ENCODE measurements around the gene S100A9.

The S100A9 gene

GRCh38 chr1:153395776-153396175 lies 38.1 kb downstream of the S100A9 start:
- CTCF ChIA-PET = interaction anchor here (0.9 to 2.8 kb wide), 3 partner anchors 20 to 71 kb away, joined by 3 to 9 read pairs (median 3); no protein-coding TSS in a partner anchor

GRCh38 chr1:153396461-153396860 lies 38.8 kb downstream of the S100A9 start:
- no peak for TF ChIP-seq ZNF707 (tag by site-specific recombination; IDR thresholded peaks at IDR 0.05)
- no peak for TF ChIP-seq ZNF596 (tag by site-specific recombination; IDR thresholded peaks at IDR 0.05)
- TF ChIP-seq ZNF391 (tag by site-specific recombination; IDR thresholded peaks at IDR 0.05; ENCODE audit: borderline replicate concordance, low read depth) = no peak
- no peak for TF ChIP-seq ZIC2 (tag by site-specific recombination; IDR thresholded peaks at IDR 0.05)
- TF ChIP-seq SCRT1 (tag by site-specific recombination; IDR thresholded peaks at IDR 0.05; ENCODE audit: borderline replicate concordance) = no peak
- TF ChIP-seq, protein P1, sequence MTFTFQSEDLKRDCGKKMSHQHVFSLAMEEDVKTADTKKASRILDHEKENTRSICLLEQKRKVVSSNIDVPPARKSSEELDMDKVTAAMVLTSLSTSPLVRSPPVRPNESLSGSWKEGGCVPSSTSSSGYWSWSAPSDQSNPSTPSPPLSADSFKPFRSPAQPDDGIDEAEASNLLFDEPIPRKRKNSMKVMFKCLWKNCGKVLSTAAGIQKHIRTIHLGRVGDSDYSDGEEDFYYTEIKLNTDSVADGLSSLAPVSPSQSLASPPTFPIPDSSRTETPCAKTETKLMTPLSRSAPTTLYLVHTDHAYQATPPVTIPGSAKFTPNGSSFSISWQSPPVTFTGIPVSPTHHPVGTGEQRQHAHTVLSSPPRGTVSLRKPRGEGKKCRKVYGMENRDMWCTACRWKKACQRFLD (tag by site-specific recombination; IDR thresholded peaks at IDR 0.05) = no peak
- no peak for TF ChIP-seq HOXC10 (CRISPR knock-in tag; IDR thresholded peaks at IDR 0.05)
- TF ChIP-seq ZBTB7A (tag by site-specific recombination; IDR thresholded peaks at IDR 0.05; ENCODE audit: low read depth) = no peak
- TF ChIP-seq ZNF341 (tag by site-specific recombination; IDR thresholded peaks at IDR 0.05; ENCODE audit: low read depth) = no peak
- no peak for TF ChIP-seq ZNF174 (tag by site-specific recombination; IDR thresholded peaks at IDR 0.05)
- TF ChIP-seq ZNF23 (tag by site-specific recombination; IDR thresholded peaks at IDR 0.05; ENCODE audit: borderline replicate concordance) = no peak
- no peak for TF ChIP-seq YY1 (tag by site-specific recombination; IDR thresholded peaks at IDR 0.05)
- TF ChIP-seq ZNF184 (tag by site-specific recombination; IDR thresholded peaks at IDR 0.05) = no peak
- no peak for TF ChIP-seq ZNF426 (tag by site-specific recombination; IDR thresholded peaks at IDR 0.05)
- no peak for TF ChIP-seq ZNF404 (tag by site-specific recombination; IDR thresholded peaks at IDR 0.05)
- no peak for TF ChIP-seq ZNF311 (tag by site-specific recombination; IDR thresholded peaks at IDR 0.05; ENCODE audit: borderline replicate concordance)
- TF ChIP-seq ZNF549 (tag by site-specific recombination; IDR thresholded peaks at IDR 0.05) = no peak
- Histone ChIP-seq H3K4me3 (ENCODE audit: low read depth, low read length) (no peak overlapping the region), H3K4me1 (ENCODE audit: control insufficient read depth, insufficient read depth, low read length) (no peaks in the 10 kb centered on the region), H3K9me3 (ENCODE audit: control insufficient read depth, insufficient read depth, low read depth, low read length) (no peaks in the 10 kb centered on the region), H3K36me3 (ENCODE audit: control insufficient read depth in 2 of 2, insufficient read depth in 1 of 2, low read length in 2 of 2) (no peaks in the 10 kb centered on the region), H3K27ac (ENCODE audit: extremely low read depth, low read depth, low read length) (no peak overlapping the region)
- ChIA-PET CTCF (interaction anchor here (0.9 to 2.8 kb wide), 2 partner anchors 42 to 70 kb away, joined by 3 to 9 read pairs; no protein-coding TSS in a partner anchor), POLR2A (no interaction called here)

More at GRCh38 chr1:153395776-153396175, 38.1 kb downstream of the S100A9 start:
- POLR2A ChIA-PET = no interaction called here
- Histone ChIP-seq H3K36me3 (ENCODE audit: control insufficient read depth in 2 of 2, insufficient read depth in 1 of 2, low read length in 2 of 2) (no peaks in the 10 kb centered on the region), H3K4me1 (ENCODE audit: control insufficient read depth, insufficient read depth, low read length) (no peaks in the 10 kb centered on the region), H3K4me3 (ENCODE audit: low read depth, low read length) (no peak overlapping the region), H3K9me3 (ENCODE audit: control insufficient read depth, insufficient read depth, low read depth, low read length) (no peaks in the 10 kb centered on the region), H3K27ac (ENCODE audit: extremely low read depth, low read depth, low read length) (no peak overlapping the region)
- TF ChIP-seq ZNF19 (tag by site-specific recombination; IDR thresholded peaks at IDR 0.05; ENCODE audit: low read depth) (no peak), ZBTB7A (tag by site-specific recombination; IDR thresholded peaks at IDR 0.05; ENCODE audit: low read depth) (no peak), ZBTB8A (tag by site-specific recombination; IDR thresholded peaks at IDR 0.05) (no peak), ZNF747 (tag by site-specific recombination; IDR thresholded peaks at IDR 0.05) (no peak), ZSCAN4 (tag by site-specific recombination; IDR thresholded peaks at IDR 0.05) (no peak), ZNF580 (tag by site-specific recombination; IDR thresholded peaks at IDR 0.05) (no peak), ZNF350 (tag by site-specific recombination; IDR thresholded peaks at IDR 0.05) (no peak)
- TF ChIP-seq, protein P2, sequence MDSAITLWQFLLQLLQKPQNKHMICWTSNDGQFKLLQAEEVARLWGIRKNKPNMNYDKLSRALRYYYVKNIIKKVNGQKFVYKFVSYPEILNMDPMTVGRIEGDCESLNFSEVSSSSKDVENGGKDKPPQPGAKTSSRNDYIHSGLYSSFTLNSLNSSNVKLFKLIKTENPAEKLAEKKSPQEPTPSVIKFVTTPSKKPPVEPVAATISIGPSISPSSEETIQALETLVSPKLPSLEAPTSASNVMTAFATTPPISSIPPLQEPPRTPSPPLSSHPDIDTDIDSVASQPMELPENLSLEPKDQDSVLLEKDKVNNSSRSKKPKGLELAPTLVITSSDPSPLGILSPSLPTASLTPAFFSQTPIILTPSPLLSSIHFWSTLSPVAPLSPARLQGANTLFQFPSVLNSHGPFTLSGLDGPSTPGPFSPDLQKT (IDR thresholded peaks at IDR 0.05; ENCODE audit: borderline replicate concordance, low read depth, low read length) = no peak
